Kidney (tissue), 14 donors: Measurements from ENCODE around the gene DDX10. TPM values are rescaled to one million over a fixed set of nuclear protein-coding genes. Genes with fewer than 3 reads are reported as not detected.
A peak's percentile ranks its signal among the peaks of the same experiment; 100 is the strongest.
"Not testable (repeated sequence)": the region's sequence is repeated elsewhere in the genome, so short reads cannot be mapped to it uniquely, and the experiment has no call there.

Experiments used
- DNase-seq, 5 donors: peaks; one replicate each; pipeline ENCODE4 v3.0.0-alpha.2; 2013 to 2020
- FAIRE-seq: peaks from 2 replicates; lab custom pipeline; 2012; peaks lifted over from hg19 to GRCh38; lab: Jason Lieb, UNC
- H3K27ac ChIP-seq, 2 donors: one replicate each; pipeline ENCODE4 v1.7.0; 2013; ENCODE audit warnings: low read depth in 2 of 2, low read length in 2 of 2, inconsistent platforms in 1 of 2
- H3K27me3 ChIP-seq: one replicate; pipeline ENCODE4 v1.7.1; 2013; ENCODE audit warnings: low read length, inconsistent platforms; ENCODE audit not compliant: control insufficient read depth, insufficient read depth
- H3K36me3 ChIP-seq, 3 donors: one replicate each; pipeline versions ENCODE4 v1.7.0 to v1.7.1; 2013; ENCODE audit warnings: low read length in 3 of 3, control low read depth in 1 of 3, inconsistent platforms in 1 of 3; ENCODE audit not compliant: insufficient read depth in 3 of 3, control insufficient read depth in 2 of 3
- H3K4me1 ChIP-seq, 3 donors: one replicate each; pipeline versions ENCODE4 v1.7.0 to v1.7.1; 2013; ENCODE audit warnings: low read length in 3 of 3, inconsistent platforms in 1 of 3, low read depth in 1 of 3; ENCODE audit not compliant: control insufficient read depth in 2 of 3, insufficient read depth in 2 of 3
- H3K4me3 ChIP-seq, 3 donors: one replicate each; pipeline versions ENCODE4 v1.7.0 to v1.8.1; 2013; ENCODE audit warnings: low read length in 3 of 3, control low read depth in 1 of 3, inconsistent platforms in 1 of 3
- H3K9ac ChIP-seq, 3 donors: one replicate each; pipeline versions ENCODE4 v1.7.0 to v1.7.1; 2013; ENCODE audit warnings: low read length in 3 of 3, control low read depth in 1 of 3, inconsistent platforms in 1 of 3
- H3K9me3 ChIP-seq, 3 donors: one replicate each; pipeline versions ENCODE4 v1.7.0 to v1.7.1; 2013; ENCODE audit warnings: low read length in 3 of 3, control low read depth in 1 of 3, inconsistent platforms in 1 of 3; ENCODE audit not compliant: control insufficient read depth in 2 of 3, insufficient read depth in 1 of 3
- intact Hi-C: fragments of 100-400 bp; cut with DNase I; formaldehyde crosslinking; loops from one replicate; pipeline ENCODE4 v1.11.1; 2022
- polyA plus RNA-seq: library from polyadenylated mRNA; stranded (reverse); fragments of 350-450 nt; fragmentation: Illumina TruSeq; extraction: RNeasy Lipid Tissue Mini Kit (QIAGEN cat#74804); gene quantifications from one replicate; pipeline ENCODE4 v1.2.3, GENCODE V29; 2014; ENCODE audit warnings: low read depth, low replicate concordance; ENCODE audit not compliant: insufficient read depth
- total RNA-seq: library from RNA; stranded (reverse); fragmentation: NEBNext Ultra II Directional; extraction: Animal tissue kit (Norgen Biotek cat#: 25700); gene quantifications from one replicate; pipeline ENCODE4 v1.2.1, GENCODE V29; 2021
- TF ChIP-seq, protein P1 (sequence below): IDR thresholded peaks from 3 replicates; pipeline ENCODE4 v1.5.1; 2012; ENCODE audit warnings: mild to moderate bottlenecking, moderate library complexity, borderline replicate concordance; ENCODE audit not compliant: insufficient read depth; ENCODE audit errors: extremely low read depth
- donor health status: control.
- donor health status: control.
- donor health status: control.
- donor health status: control.
- donor health status: control.
- donor health status: DM: yes; HTN: yes; CAD: no.
- donor health status: Normal renal cell carcinoma (clear cell type).

DDX10 gene
- total and polyA plus RNA-seq, 2 donors from 2014 or later, result 24.8 to 79.2 TPM

DNA sequence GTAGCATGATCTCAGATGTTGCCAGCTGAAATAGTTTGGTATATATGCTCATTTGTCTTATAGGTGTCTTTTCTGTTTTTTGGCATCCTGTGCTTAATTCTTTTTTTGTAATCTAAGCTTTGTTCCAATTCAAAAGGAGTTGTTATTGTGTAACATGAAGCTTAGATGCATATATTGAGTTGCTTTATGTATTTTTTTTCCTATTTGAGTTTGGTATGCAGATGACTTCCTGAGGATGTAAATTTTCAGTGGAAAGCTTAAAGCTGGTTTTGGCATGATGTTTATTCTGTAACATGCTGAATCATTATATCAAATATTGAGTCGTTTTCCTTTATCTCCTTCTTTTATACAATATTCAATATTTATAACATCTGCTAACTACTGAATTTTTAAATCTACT, 69.4 kb downstream of the DDX10 start:
- no peaks in the 10 kb centered on the region for H3K4me1 ChIP-seq
- H3K27ac ChIP-seq, result no peak overlapping the region
- FAIRE-seq (no peak), DNase-seq (no peak)
- no peaks in the 10 kb centered on the region for H3K27me3 ChIP-seq
- no peaks in the 10 kb centered on the region for H3K36me3 ChIP-seq
- no peaks in the 10 kb centered on the region for H3K9me3 ChIP-seq
- H3K4me3 ChIP-seq, result no peak overlapping the region
- TF ChIP-seq, protein P1, sequence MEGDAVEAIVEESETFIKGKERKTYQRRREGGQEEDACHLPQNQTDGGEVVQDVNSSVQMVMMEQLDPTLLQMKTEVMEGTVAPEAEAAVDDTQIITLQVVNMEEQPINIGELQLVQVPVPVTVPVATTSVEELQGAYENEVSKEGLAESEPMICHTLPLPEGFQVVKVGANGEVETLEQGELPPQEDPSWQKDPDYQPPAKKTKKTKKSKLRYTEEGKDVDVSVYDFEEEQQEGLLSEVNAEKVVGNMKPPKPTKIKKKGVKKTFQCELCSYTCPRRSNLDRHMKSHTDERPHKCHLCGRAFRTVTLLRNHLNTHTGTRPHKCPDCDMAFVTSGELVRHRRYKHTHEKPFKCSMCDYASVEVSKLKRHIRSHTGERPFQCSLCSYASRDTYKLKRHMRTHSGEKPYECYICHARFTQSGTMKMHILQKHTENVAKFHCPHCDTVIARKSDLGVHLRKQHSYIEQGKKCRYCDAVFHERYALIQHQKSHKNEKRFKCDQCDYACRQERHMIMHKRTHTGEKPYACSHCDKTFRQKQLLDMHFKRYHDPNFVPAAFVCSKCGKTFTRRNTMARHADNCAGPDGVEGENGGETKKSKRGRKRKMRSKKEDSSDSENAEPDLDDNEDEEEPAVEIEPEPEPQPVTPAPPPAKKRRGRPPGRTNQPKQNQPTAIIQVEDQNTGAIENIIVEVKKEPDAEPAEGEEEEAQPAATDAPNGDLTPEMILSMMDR, result no peak
- no peak overlapping the region for H3K9ac ChIP-seq
- intact Hi-C loops, result no loop called here

DNA sequence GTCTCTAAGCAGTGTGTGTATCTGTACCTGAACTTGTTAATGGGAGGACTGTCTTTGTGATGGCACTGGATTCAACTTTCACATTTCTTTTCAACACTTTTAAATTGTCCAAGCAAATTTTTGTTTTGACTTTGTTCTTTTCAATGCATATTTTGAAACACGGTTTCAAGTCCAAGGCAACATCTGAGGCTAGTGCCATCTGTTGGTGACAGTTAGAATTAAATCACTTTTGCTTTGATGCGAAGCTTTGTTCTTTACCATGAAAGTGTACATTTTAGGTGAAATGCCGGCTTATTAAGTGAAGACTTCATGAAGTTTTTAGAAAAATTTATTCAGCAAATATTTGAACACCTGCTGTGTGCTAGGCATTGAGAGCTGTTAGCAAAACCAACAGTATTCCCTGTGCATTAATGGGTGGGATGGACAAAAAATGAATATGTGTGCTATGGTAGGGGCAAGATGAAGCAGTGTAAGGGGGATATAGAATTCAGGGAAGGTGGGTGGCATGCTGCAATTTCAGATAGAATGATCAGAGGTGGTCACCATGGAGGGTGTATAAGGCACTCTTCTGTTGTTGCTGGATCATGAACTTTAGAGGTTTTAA, 70.2 kb downstream of the DDX10 start:
- TF ChIP-seq, protein P1, result peak; percentile 39
- Histone ChIP-seq H3K4me1 (no peaks in the 10 kb centered on the region), H3K27me3 (no peaks in the 10 kb centered on the region), H3K9me3 (no peaks in the 10 kb centered on the region), H3K4me3 (no peak overlapping the region), H3K9ac (no peak overlapping the region), H3K27ac (no peak overlapping the region), H3K36me3 (no peaks in the 10 kb centered on the region)
- intact Hi-C loops, result no loop called here
- DNase-seq (no peak), FAIRE-seq (no peak)

DNA sequence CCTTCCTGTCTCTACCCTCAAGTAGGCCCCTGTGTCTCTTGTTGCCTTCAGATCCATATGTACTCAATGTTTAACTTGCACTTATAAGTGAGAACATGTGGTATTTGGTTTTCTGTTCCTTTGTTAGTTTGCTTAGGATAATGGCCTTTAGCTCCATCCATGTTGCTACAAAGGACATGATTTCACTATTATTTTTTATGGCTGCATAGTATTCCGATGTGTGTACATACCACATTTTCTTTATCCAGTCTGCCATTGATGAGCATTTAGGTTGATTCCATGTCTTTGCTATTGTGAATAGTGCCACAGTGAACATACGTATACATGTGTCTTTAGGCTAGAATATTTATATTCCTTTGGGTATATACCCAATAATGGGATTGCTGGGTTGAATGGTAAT, 75.3 kb downstream of the DDX10 start:
- H3K27me3 ChIP-seq, H3K9me3 ChIP-seq, H3K36me3 ChIP-seq, intact Hi-C loops, FAIRE-seq, H3K9ac ChIP-seq, H3K4me1 ChIP-seq, H3K4me3 ChIP-seq, H3K27ac ChIP-seq, DNase-seq: not testable (repeated sequence)

DNA sequence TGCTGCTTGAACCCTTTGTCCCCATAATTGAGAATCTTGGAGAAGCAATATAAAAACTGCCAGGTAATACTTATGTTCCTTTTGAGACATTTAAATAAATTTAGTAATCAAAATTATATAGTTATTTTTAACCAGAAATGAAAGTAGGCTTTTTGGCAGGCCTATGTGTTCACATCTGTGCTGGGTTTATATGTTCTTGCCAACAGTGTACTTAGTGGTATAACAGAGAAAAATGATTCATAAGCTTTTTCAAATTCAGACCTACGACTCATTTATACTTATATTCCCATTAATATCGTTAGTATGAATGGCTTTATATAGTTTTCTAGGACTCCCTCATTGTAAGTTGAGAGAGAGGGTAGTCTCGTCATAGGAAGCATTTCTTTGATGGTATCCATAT, 79.0 kb downstream of the DDX10 start:
- Histone ChIP-seq H3K9ac (no peak overlapping the region), H3K27ac (no peak overlapping the region), H3K4me3 (no peak overlapping the region), H3K4me1 (no peaks in the 10 kb centered on the region), H3K27me3 (no peaks in the 10 kb centered on the region), H3K9me3 (no peaks in the 10 kb centered on the region), H3K36me3 (no peaks in the 10 kb centered on the region)
- TF ChIP-seq, protein P1, result no peak
- FAIRE-seq (no peak), DNase-seq (no peak)
- intact Hi-C loops, result no loop called here
